Mesendoderm (in vitro differentiated cells): ENCODE measurements around the gene MYZAP.

Experiments
- DNase-seq: peaks from one replicate; pipeline ENCODE4 v3.0.0; 2013
- H2AK5ac ChIP-seq: 2 replicates; pipeline ENCODE4 v1.6.1; 2013; ENCODE audit warnings: low read length, inconsistent platforms
- H2BK120ac ChIP-seq: 2 replicates; pipeline ENCODE4 v1.6.1; 2013; ENCODE audit warnings: low read depth, mild to moderate bottlenecking, low read length, moderate library complexity, mixed read lengths
- H2BK15ac ChIP-seq: replicated peaks from 2 replicates; pipeline ENCODE4 v1.6.1; 2013; ENCODE audit warnings: low read depth, mild to moderate bottlenecking, moderate library complexity
- H2BK5ac ChIP-seq: 2 replicates; pipeline ENCODE4 v1.6.1; 2013; ENCODE audit warnings: low read length, inconsistent platforms
- H3K18ac ChIP-seq: 2 replicates; pipeline ENCODE4 v1.6.1; 2013; ENCODE audit warnings: mild to moderate bottlenecking, low read length, mixed read lengths
- H3K23ac ChIP-seq: one replicate; pipeline ENCODE4 v1.6.1; 2013; ENCODE audit warnings: low read length
- H3K27ac ChIP-seq: 2 replicates; pipeline ENCODE4 v1.5.1; 2013; ENCODE audit warnings: low read depth, mild to moderate bottlenecking, inconsistent platforms, low read length, moderate library complexity
- H3K27me3 ChIP-seq: 2 replicates; pipeline ENCODE4 v1.6.1; 2013; ENCODE audit warnings: low read length, control low read depth, mild to moderate bottlenecking, inconsistent platforms; ENCODE audit not compliant: insufficient read depth, poor library complexity
- H3K36me3 ChIP-seq: 2 replicates; pipeline ENCODE4 v1.6.1; 2013; ENCODE audit warnings: low read length, inconsistent platforms; ENCODE audit not compliant: control insufficient read depth, insufficient read depth
- H3K4ac ChIP-seq: one replicate; pipeline ENCODE4 v1.6.1; 2013; ENCODE audit warnings: low read depth, mild to moderate bottlenecking, low read length, moderate library complexity
- H3K4me1 ChIP-seq: 2 replicates; pipeline ENCODE4 v1.6.1; 2013; ENCODE audit warnings: low read depth, low read length, inconsistent platforms; ENCODE audit not compliant: control insufficient read depth
- H3K4me2 ChIP-seq: 2 replicates; pipeline ENCODE4 v1.6.1; 2013; ENCODE audit warnings: low read length
- H3K4me3 ChIP-seq: 2 replicates; pipeline ENCODE4 v1.5.1; 2013; ENCODE audit warnings: mild to moderate bottlenecking, low read length
- H3K56ac ChIP-seq: one replicate; pipeline ENCODE4 v1.6.1; 2013; ENCODE audit warnings: low read length
- H3K79me1 ChIP-seq: 2 replicates; pipeline ENCODE4 v1.6.1; 2013; ENCODE audit warnings: low read length, inconsistent platforms
- H3K79me2 ChIP-seq: 2 replicates; pipeline ENCODE4 v1.6.1; 2013; ENCODE audit warnings: mild to moderate bottlenecking, low read length; ENCODE audit not compliant: control insufficient read depth, insufficient read depth
- H3K9ac ChIP-seq: 2 replicates; pipeline ENCODE4 v1.6.1; 2013; ENCODE audit warnings: low read length, inconsistent platforms
- H4K5ac ChIP-seq: one replicate; pipeline ENCODE4 v1.6.1; 2013; ENCODE audit warnings: low read length
- H4K8ac ChIP-seq: one replicate; pipeline ENCODE4 v1.6.1; 2013; ENCODE audit warnings: low read depth, mild to moderate bottlenecking, control low read depth, low read length, moderate library complexity
- WGBS: extraction: QIAGEN DNeasy Blood & Tissue Kit; methylation state at CpG from one replicate; pipeline ENCODE4 v1.1.7; 2013; ENCODE audit warnings: low lambda C conversion rate, missing lambda C conversion rate; ENCODE audit not compliant: insufficient coverage; ENCODE audit errors: extremely low coverage; 5-methylcytosine and 5-hydroxymethylcytosine counted together

Gene MYZAP

GRCh38 chr15:57685306-57686095 lies 93.8 kb downstream of the MYZAP start:
- Histone ChIP-seq H3K18ac (no peak overlapping the region), H3K79me2 (no peaks in the 10 kb centered on the region), H3K4ac (no peak overlapping the region), H3K36me3 (no peaks in the 10 kb centered on the region), H3K4me2 (no peak overlapping the region), H3K27me3 (no peaks in the 10 kb centered on the region), H3K79me1 (no peaks in the 10 kb centered on the region), H2BK5ac (no peak overlapping the region), H2BK120ac (no peak overlapping the region), H3K56ac (no peak overlapping the region), H2BK15ac (no peak overlapping the region), H4K5ac (no peak overlapping the region), H3K27ac (no peak overlapping the region), H3K9ac (no peak overlapping the region), H3K4me1 (no peaks in the 10 kb centered on the region), H2AK5ac (no peak overlapping the region), H3K4me3 (no peak overlapping the region), H3K23ac (no peak overlapping the region), H4K8ac (no peak overlapping the region)
- WGBS: no CpG with 5 or more reads among the region's 7 CpGs
- DNase-seq: no peak

- Histone ChIP-seq H3K4me2 (no peak overlapping the region), H3K27ac (no peak overlapping the region), H2BK15ac (no peak overlapping the region), H3K4me1 (no peaks in the 10 kb centered on the region), H3K79me1 (no peaks in the 10 kb centered on the region), H3K79me2 (no peaks in the 10 kb centered on the region), H3K23ac (no peak overlapping the region), H4K5ac (no peak overlapping the region), H3K56ac (no peak overlapping the region), H4K8ac (no peak overlapping the region), H3K4ac (no peak overlapping the region), H2AK5ac (no peak overlapping the region), H2BK5ac (no peak overlapping the region), H2BK120ac (no peak overlapping the region), H3K36me3 (no peaks in the 10 kb centered on the region), H3K9ac (no peak overlapping the region), H3K27me3 (no peaks in the 10 kb centered on the region), H3K4me3 (no peak overlapping the region), H3K18ac (no peak overlapping the region)
- 100% methylated on average over 1 of the region's 4 CpGs for WGBS
- DNase-seq: no peak
Observed at GRCh38 chr15:57686657-57687056, 95.0 kb downstream of the MYZAP start.

- Histone ChIP-seq H3K36me3 (no peaks in the 10 kb centered on the region), H2BK15ac (no peak overlapping the region), H3K27ac (no peak overlapping the region), H3K23ac (no peak overlapping the region), H3K4me2 (no peak overlapping the region), H4K5ac (no peak overlapping the region), H2BK120ac (no peak overlapping the region), H3K27me3 (no peaks in the 10 kb centered on the region), H3K79me1 (no peaks in the 10 kb centered on the region), H3K79me2 (no peaks in the 10 kb centered on the region), H3K4ac (no peak overlapping the region), H3K56ac (no peak overlapping the region), H3K4me1 (no peaks in the 10 kb centered on the region), H3K4me3 (no peak overlapping the region), H4K8ac (no peak overlapping the region), H2BK5ac (no peak overlapping the region), H2AK5ac (no peak overlapping the region), H3K18ac (no peak overlapping the region), H3K9ac (no peak overlapping the region)
- DNase-seq: no peak
- no CpG with 5 or more reads among the region's 6 CpGs for WGBS
Observed at GRCh38 chr15:57690341-57690966, 98.8 kb downstream of the MYZAP start.

GRCh38 chr15:57691082-57691481 lies 99.4 kb downstream of the MYZAP start:
- Histone ChIP-seq H3K27me3 (no peaks in the 10 kb centered on the region), H3K79me2 (no peaks in the 10 kb centered on the region), H3K4ac (no peak overlapping the region), H2AK5ac (no peak overlapping the region), H3K4me3 (no peak overlapping the region), H2BK15ac (no peak overlapping the region), H3K36me3 (no peaks in the 10 kb centered on the region), H3K9ac (no peak overlapping the region), H3K18ac (no peak overlapping the region), H3K27ac (no peak overlapping the region), H3K79me1 (no peaks in the 10 kb centered on the region), H3K4me2 (no peak overlapping the region), H3K4me1 (no peaks in the 10 kb centered on the region), H4K5ac (no peak overlapping the region), H3K56ac (no peak overlapping the region), H2BK5ac (no peak overlapping the region), H3K23ac (no peak overlapping the region), H2BK120ac (no peak overlapping the region), H4K8ac (no peak overlapping the region)
- WGBS: no CpG with 5 or more reads among the region's 1 CpG
- DNase-seq: no peak

- Histone ChIP-seq H2BK120ac (no peak overlapping the region), H3K56ac (no peak overlapping the region), H3K79me1 (no peaks in the 10 kb centered on the region)
Observed at GRCh38 chr15:57692709-57693108, 101.0 kb downstream of the MYZAP start.

More at GRCh38 chr15:57692709-57693108, 101.0 kb downstream of the MYZAP start:
- Histone ChIP-seq H3K4me2 (no peak overlapping the region), H2AK5ac (no peak overlapping the region), H3K79me2 (no peaks in the 10 kb centered on the region), H3K36me3 (no peaks in the 10 kb centered on the region), H3K27ac (no peak overlapping the region), H3K23ac (no peak overlapping the region), H4K8ac (no peak overlapping the region), H3K4me3 (no peak overlapping the region), H3K27me3 (no peaks in the 10 kb centered on the region), H2BK15ac (no peak overlapping the region), H3K4ac (no peak overlapping the region), H3K4me1 (no peaks in the 10 kb centered on the region), H4K5ac (no peak overlapping the region), H3K18ac (no peak overlapping the region), H2BK5ac (no peak overlapping the region), H3K9ac (no peak overlapping the region)
- no CpG with 5 or more reads among the region's 1 CpG for WGBS
- no peak for DNase-seq
